ENCODE data around the gene SOWAHA. TPM values are rescaled to one million over a fixed set of nuclear protein-coding genes. Genes with fewer than 3 reads are reported as not detected.

Gene SOWAHA
- total and polyA plus RNA-seq, 4 donors, result 0.06 to 0.98 (median 0.12) TPM

- H3K27me3 ChIP-seq (ENCODE audit: control insufficient read depth in 3 of 3, insufficient read depth in 3 of 3, low read length in 2 of 3), result no peaks in the 10 kb centered on the region
- WGBS, 2 donors, result 75 to 80% methylated on average over 12 of the region's 12 CpGs
- H3K9ac ChIP-seq (ENCODE audit: insufficient read depth in 1 of 2, low read length in 2 of 2), result no peak overlapping the region
- H3K9me3 ChIP-seq (ENCODE audit: control insufficient read depth in 4 of 4, insufficient read depth in 3 of 4, low read length in 3 of 4), result no peaks in the 10 kb centered on the region
- no peak for ATAC-seq (ENCODE audit: insufficient read depth, low FRiP score)
- DNase-seq, result peak in 1 of 3 donors; percentile 46
- peaks cover 7 to 31% (median 17%) of the 10 kb centered on the region in 5 donors for H3K4me1 ChIP-seq (ENCODE audit: control insufficient read depth in 5 of 5, insufficient read depth in 5 of 5, low read length in 5 of 5)
- no peak for TF ChIP-seq CTCF (IDR thresholded peaks at IDR 0.05; ENCODE audit: control extremely low read depth, extremely low read depth)
- H3K27ac ChIP-seq (ENCODE audit: low read depth in 1 of 2, low read length in 1 of 2), result no peak overlapping the region
- H3K36me3 ChIP-seq (ENCODE audit: control insufficient read depth in 4 of 4, insufficient read depth in 4 of 4, low read length in 4 of 4), result no peaks in the 10 kb centered on the region
- no peak overlapping the region for H3K4me3 ChIP-seq
Observed at GRCh38 chr5:132773601-132774355, 39.3 kb upstream of the SOWAHA start.

GRCh38 chr5:132774406-132774805 is 38.7 kb upstream of the SOWAHA start:
- Histone ChIP-seq H3K27ac (ENCODE audit: low read depth in 1 of 2, low read length in 1 of 2) (peak overlapping the region in 1 of 2 donors; percentile 7), H3K4me1 (ENCODE audit: control insufficient read depth in 5 of 5, insufficient read depth in 5 of 5, low read length in 5 of 5) (peaks cover 7 to 31% (median 17%) of the 10 kb centered on the region in 5 donors)
- no peak for ATAC-seq (ENCODE audit: insufficient read depth, low FRiP score)

GRCh38 chr5:132774896-132775295 is 38.2 kb upstream of the SOWAHA start:
- H3K4me3 ChIP-seq, result no peak overlapping the region
- WGBS, 2 donors, result 86 to 91% methylated on average over 5 of the region's 5 CpGs

More at GRCh38 chr5:132774406-132774805, 38.7 kb upstream of the SOWAHA start:
- TF ChIP-seq CTCF (IDR thresholded peaks at IDR 0.05; ENCODE audit: control extremely low read depth, extremely low read depth), result no peak
- H3K36me3 ChIP-seq (ENCODE audit: control insufficient read depth in 4 of 4, insufficient read depth in 4 of 4, low read length in 4 of 4), result no peaks in the 10 kb centered on the region
- no peak overlapping the region for H3K9ac ChIP-seq (ENCODE audit: insufficient read depth in 1 of 2, low read length in 2 of 2)
- WGBS, 2 donors, result 69 to 87% methylated on average over 3 of the region's 3 CpGs
- DNase-seq, result no peak
- H3K27me3 ChIP-seq (ENCODE audit: control insufficient read depth in 3 of 3, insufficient read depth in 3 of 3, low read length in 2 of 3), result no peaks in the 10 kb centered on the region
- H3K4me3 ChIP-seq, result no peak overlapping the region
- no peaks in the 10 kb centered on the region for H3K9me3 ChIP-seq (ENCODE audit: control insufficient read depth in 4 of 4, insufficient read depth in 3 of 4, low read length in 3 of 4)

More at GRCh38 chr5:132774896-132775295, 38.2 kb upstream of the SOWAHA start:
- peaks cover 7 to 31% (median 17%) of the 10 kb centered on the region in 5 donors for H3K4me1 ChIP-seq (ENCODE audit: control insufficient read depth in 5 of 5, insufficient read depth in 5 of 5, low read length in 5 of 5)
- H3K9me3 ChIP-seq (ENCODE audit: control insufficient read depth in 4 of 4, insufficient read depth in 3 of 4, low read length in 3 of 4), result no peaks in the 10 kb centered on the region
- ATAC-seq (ENCODE audit: insufficient read depth, low FRiP score) (no peak), DNase-seq (no peak)
- H3K9ac ChIP-seq (ENCODE audit: insufficient read depth in 1 of 2, low read length in 2 of 2), result no peak overlapping the region
- peak overlapping the region in 1 of 2 donors; percentile 7 for H3K27ac ChIP-seq (ENCODE audit: low read depth in 1 of 2, low read length in 1 of 2)
- peaks cover 0 to 3% (median 0%) of the 10 kb centered on the region in 3 donors for H3K27me3 ChIP-seq (ENCODE audit: control insufficient read depth in 3 of 3, insufficient read depth in 3 of 3, low read length in 2 of 3)
- H3K36me3 ChIP-seq (ENCODE audit: control insufficient read depth in 4 of 4, insufficient read depth in 4 of 4, low read length in 4 of 4), result no peaks in the 10 kb centered on the region
- no peak for TF ChIP-seq CTCF (IDR thresholded peaks at IDR 0.05; ENCODE audit: control extremely low read depth, extremely low read depth)
